ENCODE data around the gene CRKL. TPM values are rescaled to one million over a fixed set of nuclear protein-coding genes. Genes with fewer than 3 reads are reported as not detected.

CRKL gene
- total RNA-seq, 1 experiment from 2014 or later = 106 TPM

GRCh38 chr22:20959578-20960461 lies 42.6 kb downstream of the CRKL start:
- H3K27me3 ChIP-seq (ENCODE audit: insufficient read depth, low read length) = peaks cover 14% of the 10 kb centered on the region; the same call in 1 of the 2 replicates
- no peak overlapping the region for H4K5ac ChIP-seq (ENCODE audit: insufficient read length, low read depth, low read length)
- no peak overlapping the region for H2BK5ac ChIP-seq (ENCODE audit: insufficient read length, low read length)
- H4K8ac ChIP-seq (replicated peaks; ENCODE audit: insufficient read length, low read depth, low read length) = no peak overlapping the region
- H3T11ph ChIP-seq (ENCODE audit: low read length) = no peak overlapping the region
- no peak overlapping the region for H2AFZ ChIP-seq (ENCODE audit: low read length)
- DNase-seq = no peak
- H3K79me1 ChIP-seq (ENCODE audit: insufficient read depth, low read depth, low read length, poor library complexity, severe bottlenecking) = no peaks in the 10 kb centered on the region
- no peak overlapping the region for H3K27ac Mint-ChIP-seq
- no peak overlapping the region for H3K9ac ChIP-seq (ENCODE audit: extremely low read depth, insufficient read length, low read length)
- no peaks in the 10 kb centered on the region for H4K20me1 ChIP-seq (ENCODE audit: control insufficient read depth, insufficient read depth, insufficient read length)
- H2BK120ac ChIP-seq (ENCODE audit: low read depth, low read length, poor library complexity, severe bottlenecking) = no peak overlapping the region
- no peak overlapping the region for H3K4me2 ChIP-seq (ENCODE audit: insufficient read depth, insufficient read length, low read length)
- H3K23me2 ChIP-seq (ENCODE audit: insufficient read length, low read depth, low read length, poor library complexity, severe bottlenecking) = peaks cover 4% of the 10 kb centered on the region
- no peak overlapping the region for H2AK5ac ChIP-seq (ENCODE audit: insufficient read length, low read length)
- H3K23ac ChIP-seq (ENCODE audit: insufficient read length, low read depth, low read length) = no peak overlapping the region
- H3K27ac ChIP-seq (ENCODE audit: insufficient read length, low read depth, low read length) = no peak overlapping the region
- no peaks in the 10 kb centered on the region for H3K9me3 Mint-ChIP-seq
- TF ChIP-seq CTCF (conservative IDR thresholded peaks at IDR 0.05) = no peak
- no peak overlapping the region for H4K91ac ChIP-seq (ENCODE audit: insufficient read length, low read depth, low read length)
- H3K4ac ChIP-seq (ENCODE audit: low read depth, low read length) = no peak overlapping the region
- H3K27me3 Mint-ChIP-seq (ENCODE audit: low read depth) = peaks cover 52% of the 10 kb centered on the region
- no peaks in the 10 kb centered on the region for H3K4me1 ChIP-seq (ENCODE audit: insufficient read depth, low read length)
- H3K4me1 Mint-ChIP-seq = peaks cover 14 to 19% of the 10 kb centered on the region in 2 experiments
- H2BK15ac ChIP-seq (ENCODE audit: low read depth, low read length) = no peak overlapping the region
- H3K4me3 Mint-ChIP-seq = peak overlapping the region in 1 of 2 experiments; percentile 3; a peak in 2 of 5 replicates
- no peak overlapping the region for H3K18ac ChIP-seq (ENCODE audit: insufficient read length, low read depth, low read length)
- no peak overlapping the region for H2BK12ac ChIP-seq (ENCODE audit: insufficient read length, low read depth, low read length)
- no peaks in the 10 kb centered on the region for H3K79me2 ChIP-seq (ENCODE audit: insufficient read depth, low read length)
- no peaks in the 10 kb centered on the region for H3K9me3 ChIP-seq (ENCODE audit: control insufficient read depth, low read depth, low read length)
- WGBS (ENCODE audit: extremely low coverage, insufficient read length, low lambda C conversion rate) = no CpG with 5 or more reads among the region's 20 CpGs
- no peak overlapping the region for H3K14ac ChIP-seq (ENCODE audit: insufficient read depth, low read length)
- no peak overlapping the region for H2BK20ac ChIP-seq (ENCODE audit: low read depth, low read length, poor library complexity, severe bottlenecking)
- no peaks in the 10 kb centered on the region for H3K36me3 Mint-ChIP-seq (ENCODE audit: insufficient read depth in 1 of 3, low read depth in 3 of 3)
- H3K56ac ChIP-seq (ENCODE audit: insufficient read length, low read depth, low read length) = no peak overlapping the region
